NCI-H2081 (cell line): ENCODE results near the gene INKA1.
"Not testable (repeated sequence)": the region's sequence is repeated elsewhere in the genome, so short reads cannot be mapped to it uniquely, and the experiment has no call there.

Experiments
- DNase-seq, 2 experiments: peaks; one replicate each; lab custom pipeline; 2025; lab: John Stamatoyannopoulos, UW

Gene INKA1

GRCh38 chr3:49807431-49808114 lies 4.5 kb downstream of the INKA1 start:
- DNase-seq: no peak

DNA sequence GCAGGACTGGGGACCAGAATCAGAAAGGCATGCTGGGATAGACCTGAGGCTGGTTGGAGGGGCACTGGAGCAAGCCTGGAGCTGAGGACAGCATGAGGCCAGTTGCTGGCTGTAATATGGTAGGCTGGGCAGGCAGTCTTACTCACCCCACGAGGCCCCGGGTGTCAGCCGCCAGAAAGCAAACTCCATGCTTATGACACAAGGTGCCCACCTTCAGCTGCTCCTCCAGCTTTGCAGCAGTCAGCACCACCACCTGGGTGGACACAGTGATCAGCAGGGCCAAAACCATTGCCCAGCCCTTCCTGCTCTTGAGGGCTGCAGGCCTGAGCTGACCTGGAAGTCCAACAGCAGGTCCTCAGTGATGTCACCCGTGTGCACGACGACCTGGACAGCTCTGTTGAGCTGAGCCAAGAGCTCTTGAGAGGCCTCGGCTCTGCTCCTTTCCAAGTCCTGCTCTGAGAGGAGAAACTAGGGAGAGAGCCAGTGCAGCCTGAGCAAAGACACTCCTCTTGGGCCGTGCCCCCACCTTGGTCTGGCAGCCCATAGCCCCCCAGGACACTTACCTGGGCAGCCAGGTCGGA lies 9.9 kb downstream of the INKA1 start:
- DNase-seq: no peak

GRCh38 chr3:49813497-49814174 lies 10.6 kb downstream of the INKA1 start, which contains the start of gene UBA7:
TSS of gene UBA7 (minus strand) at chr3:49813953. CDS start at chr3:49813787, 166 bp downstream.
- DNase-seq: no peak

DNA sequence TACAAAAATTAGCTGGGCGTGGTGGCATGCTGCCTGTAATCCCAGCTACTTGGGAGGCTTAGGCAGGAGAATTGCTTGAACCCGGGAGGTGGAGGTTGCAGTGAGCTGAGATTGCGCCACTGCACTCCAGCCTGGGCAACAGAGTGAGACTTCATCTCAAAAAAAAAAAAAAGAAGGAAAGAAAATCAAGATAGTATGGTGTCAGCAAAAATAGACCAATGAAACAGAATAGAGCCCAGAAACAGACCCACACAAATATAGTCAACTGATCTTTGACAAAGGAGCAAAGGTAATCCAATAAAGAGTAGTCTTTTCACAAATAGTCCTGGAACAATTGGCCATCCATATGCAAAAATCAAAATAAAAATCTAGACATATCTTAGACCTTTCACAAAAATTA lies 20.1 kb downstream of the INKA1 start:
- DNase-seq: not testable (repeated sequence)

DNA sequence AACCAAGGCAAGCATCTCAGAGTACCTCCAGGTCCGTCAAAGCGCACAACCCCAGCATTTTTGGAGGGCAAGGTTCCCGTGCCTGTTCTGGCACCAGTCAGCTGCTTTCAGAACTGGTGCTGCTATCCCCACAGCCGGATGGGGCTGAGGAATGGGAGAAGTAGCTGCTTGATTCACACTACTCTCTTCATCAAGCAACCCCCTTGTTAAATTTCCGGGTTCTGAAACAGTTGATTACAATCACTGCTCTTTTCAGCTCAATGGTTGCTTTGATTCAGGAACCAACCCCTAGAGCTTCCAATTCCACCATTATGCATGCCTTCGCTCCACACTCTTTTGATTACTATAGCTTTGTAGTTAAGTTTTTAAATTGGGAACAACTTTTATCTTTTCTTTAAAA lies 23.0 kb downstream of the INKA1 start:
- no peak for DNase-seq

GRCh38 chr3:49831341-49831740 lies 28.3 kb downstream of the INKA1 start:
- no peak for DNase-seq

- DNase-seq: peak; percentile 29 to 38
These were observed 36.2 kb downstream of the INKA1 start for GRCh38 chr3:49839193-49839809.

GRCh38 chr3:49840388-49840787 lies 37.3 kb downstream of the INKA1 start:
- DNase-seq: no peak

DNA sequence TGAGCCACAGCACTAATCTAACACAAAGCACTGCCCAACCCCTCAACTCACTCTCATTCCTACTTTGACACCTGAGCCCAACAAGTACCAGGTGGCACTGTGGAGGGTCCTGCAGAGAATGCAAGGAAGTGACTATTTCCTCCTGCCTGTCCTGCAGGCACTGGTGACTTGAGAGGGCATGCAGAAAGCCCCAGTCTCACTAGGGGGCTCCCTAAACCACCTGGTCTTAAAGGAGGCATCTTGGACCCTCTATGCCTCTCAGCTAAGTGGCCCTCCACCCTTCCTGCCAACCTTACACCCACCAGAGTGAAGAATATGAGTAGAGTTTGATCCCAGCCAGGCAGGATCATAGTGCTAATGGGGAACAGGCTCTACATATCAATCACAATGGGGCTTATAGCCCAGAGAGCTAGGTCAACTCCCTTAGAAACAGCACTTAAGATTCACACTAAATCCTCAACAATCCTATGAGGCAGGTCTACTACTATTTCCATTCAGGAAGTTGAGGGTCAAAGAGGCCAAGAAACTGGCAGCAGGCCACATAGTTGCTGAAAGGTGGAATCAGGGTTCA lies 38.1 kb downstream of the INKA1 start:
- no peak for DNase-seq

- DNase-seq: no peak
These were observed 38.7 kb downstream of the INKA1 start for GRCh38 chr3:49841806-49842205.

GRCh38 chr3:49842843-49843517 lies 39.9 kb downstream of the INKA1 start:
- no peak for DNase-seq

GRCh38 chr3:49844464-49845183 lies 41.6 kb downstream of the INKA1 start:
- no peak for DNase-seq

DNA sequence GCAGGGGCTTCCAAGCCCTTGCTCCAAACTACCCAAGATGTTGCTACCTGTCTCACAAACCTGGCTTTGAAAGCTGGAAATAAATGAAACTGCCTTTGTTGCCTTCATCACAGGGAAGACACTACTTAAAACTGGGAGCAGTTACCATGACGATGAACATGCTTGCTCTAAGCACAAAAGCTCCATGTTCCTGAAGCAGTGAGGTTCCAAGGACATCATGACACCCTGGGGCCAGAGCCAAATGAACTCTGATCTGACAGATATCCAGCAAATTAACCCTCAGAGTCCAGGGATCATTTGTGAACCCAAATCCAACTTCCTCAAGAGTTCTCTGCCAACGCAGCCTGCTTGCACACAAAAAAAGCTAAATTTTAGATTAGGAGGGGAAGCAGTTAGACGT lies 42.6 kb downstream of the INKA1 start:
- no peak for DNase-seq
